Fibroblast of gingiva (primary cell): ENCODE measurements around the gene ATP5F1D.
"Not testable (repeated sequence)": the region's sequence is repeated elsewhere in the genome, so short reads cannot be mapped to it uniquely, and the experiment has no call there.

Experiments used
- DNase-seq: peaks from one replicate; pipeline ENCODE4 v3.0.0-alpha.2; 2011; ENCODE audit warnings: low read depth

ATP5F1D gene

GRCh38 chr19:1241417-1242095 is at the start of gene ATP5F1D:
Gene ATP5F1D (plus strand): TSS chr19:1241751. CDS start chr19:1241851, 100 bp downstream.
- peak; percentile 95 for DNase-seq

- no peak for DNase-seq
These were observed 42.0 kb upstream of the ATP5F1D start for GRCh38 chr19:1199531-1199930.

- not testable (repeated sequence) for DNase-seq
These were observed 40.9 kb upstream of the ATP5F1D start for GRCh38 chr19:1200614-1201013.

- DNase-seq: peak; percentile 97
These were observed 36.1 kb upstream of the ATP5F1D start, which contains the start of gene STK11 for GRCh38 chr19:1205114-1206099. Gene STK11 (plus strand): TSS chr19:1205778. CDS start chr19:1206914, 1,136 bp downstream.

- DNase-seq: no peak
These were observed 35.2 kb upstream of the ATP5F1D start for GRCh38 chr19:1206150-1206863.

- no peak for DNase-seq
These were observed 34.6 kb upstream of the ATP5F1D start for GRCh38 chr19:1206864-1207450.

GRCh38 chr19:1208830-1209229 is 32.7 kb upstream of the ATP5F1D start:
- not testable (repeated sequence) for DNase-seq

GRCh38 chr19:1210227-1210538 is 31.4 kb upstream of the ATP5F1D start:
- DNase-seq: no peak

- DNase-seq: no peak
These were observed 29.9 kb upstream of the ATP5F1D start for GRCh38 chr19:1211494-1212234.

GRCh38 chr19:1213391-1214286 is 27.9 kb upstream of the ATP5F1D start:
- DNase-seq: peak; percentile 96

GRCh38 chr19:1214299-1214861 is 27.2 kb upstream of the ATP5F1D start:
- no peak for DNase-seq

GRCh38 chr19:1214862-1215731 is 26.5 kb upstream of the ATP5F1D start:
- DNase-seq: peak; percentile 66

- no peak for DNase-seq
These were observed 24.8 kb upstream of the ATP5F1D start for GRCh38 chr19:1216756-1217155.

GRCh38 chr19:1217366-1217765 is 24.2 kb upstream of the ATP5F1D start:
- no peak for DNase-seq

- no peak for DNase-seq
These were observed 22.6 kb upstream of the ATP5F1D start for GRCh38 chr19:1218751-1219567.

- DNase-seq: no peak
These were observed 21.6 kb upstream of the ATP5F1D start for GRCh38 chr19:1219786-1220476.

GRCh38 chr19:1220477-1220930 is 21.0 kb upstream of the ATP5F1D start:
- no peak for DNase-seq
